Mononuclear cell (primary cell): ENCODE data around the gene FGD2. TPM values are rescaled to one million over a fixed set of nuclear protein-coding genes. Genes with fewer than 3 reads are reported as not detected.

ENCODE experiments used
- H3K27me3 ChIP-seq: 2 replicates; pipeline ENCODE4 v1.6.0; 2011; ENCODE audit warnings: low read length, control low read depth; ENCODE audit not compliant: insufficient read depth
- H3K4me1 ChIP-seq: 2 replicates; pipeline ENCODE4 v1.5.1; 2011; ENCODE audit warnings: mild to moderate bottlenecking, low read length, control low read depth; ENCODE audit not compliant: insufficient read depth
- H3K4me3 ChIP-seq: 2 replicates; pipeline ENCODE4 v1.5.1; 2011; ENCODE audit warnings: mild to moderate bottlenecking, low read length, moderate library complexity
- H3K9me3 ChIP-seq: 2 replicates; pipeline ENCODE4 v1.5.1; 2011; ENCODE audit warnings: low read depth, mild to moderate bottlenecking, control low read depth, low read length
- total RNA-seq: library from RNA; depleted of rRNA; stranded (reverse); fragments of >200 nt; gene quantifications from one replicate; pipeline ENCODE4 v1.2.3, GENCODE V29; 2012

FGD2 gene
- total RNA-seq, 1 donor: 41.7 TPM

GRCh38 chr6:37018198-37019064, 13.0 kb downstream of the FGD2 start:
- H3K4me1 ChIP-seq: peaks cover 31% of the 10 kb centered on the region
- H3K4me3 ChIP-seq: no peak overlapping the region
- H3K9me3 ChIP-seq: no peaks in the 10 kb centered on the region
- H3K27me3 ChIP-seq: no peaks in the 10 kb centered on the region

- peaks cover 31% of the 10 kb centered on the region for H3K4me1 ChIP-seq
- no peak overlapping the region for H3K4me3 ChIP-seq
- H3K27me3 ChIP-seq: no peaks in the 10 kb centered on the region
- no peaks in the 10 kb centered on the region for H3K9me3 ChIP-seq
These were observed 13.6 kb downstream of the FGD2 start for GRCh38 chr6:37019065-37019450.

- Histone ChIP-seq H3K9me3 (no peaks in the 10 kb centered on the region), H3K4me3 (no peak overlapping the region), H3K4me1 (peaks cover 31% of the 10 kb centered on the region), H3K27me3 (no peaks in the 10 kb centered on the region)
These were observed 14.9 kb downstream of the FGD2 start for GRCh38 chr6:37020381-37020780.

GRCh38 chr6:37020812-37021211, 15.4 kb downstream of the FGD2 start:
- H3K4me3 ChIP-seq: no peak overlapping the region
- no peaks in the 10 kb centered on the region for H3K9me3 ChIP-seq
- peaks cover 31% of the 10 kb centered on the region for H3K4me1 ChIP-seq
- H3K27me3 ChIP-seq: no peaks in the 10 kb centered on the region

GRCh38 chr6:37021356-37022129, 16.1 kb downstream of the FGD2 start:
- H3K27me3 ChIP-seq: no peaks in the 10 kb centered on the region
- no peak overlapping the region for H3K4me3 ChIP-seq
- peaks cover 31% of the 10 kb centered on the region for H3K4me1 ChIP-seq
- H3K9me3 ChIP-seq: no peaks in the 10 kb centered on the region

GRCh38 chr6:37022135-37022863, 16.8 kb downstream of the FGD2 start:
- H3K4me3 ChIP-seq: no peak overlapping the region
- no peaks in the 10 kb centered on the region for H3K27me3 ChIP-seq
- no peaks in the 10 kb centered on the region for H3K9me3 ChIP-seq
- peaks cover 31% of the 10 kb centered on the region for H3K4me1 ChIP-seq

GRCh38 chr6:37024656-37025337, 19.3 kb downstream of the FGD2 start:
- H3K9me3 ChIP-seq: no peaks in the 10 kb centered on the region
- H3K27me3 ChIP-seq: no peaks in the 10 kb centered on the region
- H3K4me3 ChIP-seq: no peak overlapping the region
- peaks cover 24% of the 10 kb centered on the region for H3K4me1 ChIP-seq

- Histone ChIP-seq H3K4me1 (peaks cover 29% of the 10 kb centered on the region), H3K27me3 (no peaks in the 10 kb centered on the region), H3K9me3 (no peaks in the 10 kb centered on the region), H3K4me3 (no peak overlapping the region)
These were observed 20.4 kb downstream of the FGD2 start for GRCh38 chr6:37025621-37026466.

GRCh38 chr6:37027036-37027720, 21.7 kb downstream of the FGD2 start:
- H3K4me3 ChIP-seq: no peak overlapping the region
- no peaks in the 10 kb centered on the region for H3K27me3 ChIP-seq
- H3K4me1 ChIP-seq: peaks cover 25% of the 10 kb centered on the region
- no peaks in the 10 kb centered on the region for H3K9me3 ChIP-seq

- H3K9me3 ChIP-seq: no peaks in the 10 kb centered on the region
These were observed 22.5 kb downstream of the FGD2 start for GRCh38 chr6:37027811-37028469.

GRCh38 chr6:37029249-37029971, 24.0 kb downstream of the FGD2 start:
- Histone ChIP-seq H3K4me3 (no peak overlapping the region), H3K27me3 (no peaks in the 10 kb centered on the region), H3K4me1 (peaks cover 29% of the 10 kb centered on the region), H3K9me3 (no peaks in the 10 kb centered on the region)

More at GRCh38 chr6:37027811-37028469, 22.5 kb downstream of the FGD2 start:
- H3K27me3 ChIP-seq: no peaks in the 10 kb centered on the region
- H3K4me3 ChIP-seq: no peak overlapping the region
- peaks cover 21% of the 10 kb centered on the region for H3K4me1 ChIP-seq

- Histone ChIP-seq H3K4me1 (peaks cover 29% of the 10 kb centered on the region), H3K27me3 (no peaks in the 10 kb centered on the region), H3K4me3 (no peak overlapping the region), H3K9me3 (no peaks in the 10 kb centered on the region)
These were observed 25.1 kb downstream of the FGD2 start for GRCh38 chr6:37030599-37030998.
